Measurements from ENCODE around the gene TREH.

- TF ChIP-seq CTCF (conservative IDR thresholded peaks at IDR 0.05; ENCODE audit: low read length) = no peak
- no peak for TF ChIP-seq EZH2phosphoT487 (IDR thresholded peaks at IDR 0.05; ENCODE audit: borderline replicate concordance, low read depth, low read length)
These were observed 35.5 kb downstream of the TREH start for GRCh38 chr11:118643995-118644345.
